Raji (cell line): Measurements from ENCODE around the gene SLC30A7.

Experiments
- POLR2A ChIP-seq: IDR thresholded peaks from 2 replicates; pipeline ENCODE4 v1.6.1; 2011; ENCODE audit warnings: low read depth, low read length, control low read depth; ENCODE audit not compliant: insufficient read depth

SLC30A7 gene

DNA sequence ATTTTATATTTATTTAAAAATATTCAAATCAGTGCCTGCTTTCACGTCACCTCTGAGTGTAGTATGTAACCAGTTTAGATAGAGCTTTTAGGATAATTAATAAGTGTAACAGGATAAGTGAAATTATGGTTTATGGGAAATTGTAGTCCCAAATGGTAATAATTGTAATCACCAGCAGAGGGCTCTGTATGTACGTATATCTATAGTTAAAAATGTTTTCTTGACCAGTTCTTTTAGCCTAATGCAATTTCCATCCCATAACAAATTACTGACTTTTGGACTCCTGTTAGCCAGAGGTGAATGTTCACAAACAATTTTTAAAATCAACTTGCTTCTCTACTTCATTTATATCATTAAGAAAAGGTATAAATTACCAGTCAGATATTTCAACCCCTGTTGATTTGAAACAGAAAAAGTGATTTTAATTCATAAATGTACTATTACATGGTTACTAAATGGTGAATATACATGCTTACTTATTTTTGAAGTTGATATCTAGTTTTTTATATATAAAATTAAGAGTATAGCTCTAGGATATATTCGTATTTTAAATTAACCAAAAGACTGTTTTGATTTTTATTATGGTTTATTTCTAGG is 25.3 kb downstream of the SLC30A7 start:
- no peak for TF ChIP-seq POLR2A

DNA sequence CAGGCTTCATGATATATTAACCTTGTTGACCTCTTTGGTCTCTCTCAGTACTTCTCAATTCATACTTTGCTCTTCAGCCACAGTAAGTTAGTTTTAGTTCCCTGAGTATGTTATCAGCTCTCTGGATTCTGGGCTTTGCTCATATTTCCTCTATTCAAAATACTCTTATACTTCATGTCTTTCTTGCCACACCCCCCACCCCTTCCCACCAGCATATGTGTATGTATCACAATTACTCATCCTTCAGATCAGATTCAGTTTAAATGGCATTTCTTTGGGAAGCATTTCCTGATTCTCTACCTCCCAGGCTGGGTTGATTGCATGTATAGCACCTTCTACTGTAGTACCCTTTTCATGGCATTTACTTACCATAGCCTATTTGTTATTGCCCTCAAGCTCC is 28.3 kb downstream of the SLC30A7 start:
- no peak for TF ChIP-seq POLR2A

DNA sequence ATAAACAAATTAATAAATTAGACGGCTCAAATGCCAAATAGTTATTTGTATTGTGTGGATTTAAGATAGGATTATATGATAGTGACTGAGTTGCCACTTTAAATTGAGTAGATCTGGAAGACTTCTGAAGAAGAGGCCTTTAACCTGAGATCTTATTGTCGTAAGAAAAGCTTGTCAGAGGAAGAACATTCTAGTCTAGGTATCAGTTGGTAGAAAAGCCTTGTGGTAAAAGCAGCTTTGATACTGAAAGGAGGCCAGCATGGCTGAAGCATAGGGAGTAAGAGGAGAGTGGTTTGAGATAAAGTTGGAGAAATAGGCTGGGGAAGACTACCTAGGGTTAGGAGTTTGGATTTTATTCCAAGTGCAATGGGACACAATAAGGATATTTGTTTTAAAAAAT is 29.1 kb downstream of the SLC30A7 start:
- TF ChIP-seq POLR2A, result no peak

DNA sequence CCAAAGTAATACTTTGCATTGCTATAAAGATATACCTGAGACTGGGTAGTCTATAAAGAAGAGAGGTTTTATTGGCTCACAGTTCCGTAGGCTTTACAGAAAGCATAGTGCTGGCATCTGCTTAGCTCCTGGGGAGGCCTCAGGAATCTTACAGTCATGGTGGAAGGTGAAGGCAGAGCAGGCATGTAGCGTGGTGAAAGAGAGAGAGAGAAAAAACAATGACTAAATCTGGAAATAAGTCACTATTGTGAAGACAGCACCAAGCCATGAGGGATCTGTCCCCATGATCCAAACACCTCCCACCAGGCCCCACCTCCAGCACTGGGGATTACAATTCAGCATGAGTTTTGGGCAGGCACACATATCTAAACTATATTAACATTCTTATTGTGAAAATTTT is 30.4 kb downstream of the SLC30A7 start:
- TF ChIP-seq POLR2A, result no peak

DNA sequence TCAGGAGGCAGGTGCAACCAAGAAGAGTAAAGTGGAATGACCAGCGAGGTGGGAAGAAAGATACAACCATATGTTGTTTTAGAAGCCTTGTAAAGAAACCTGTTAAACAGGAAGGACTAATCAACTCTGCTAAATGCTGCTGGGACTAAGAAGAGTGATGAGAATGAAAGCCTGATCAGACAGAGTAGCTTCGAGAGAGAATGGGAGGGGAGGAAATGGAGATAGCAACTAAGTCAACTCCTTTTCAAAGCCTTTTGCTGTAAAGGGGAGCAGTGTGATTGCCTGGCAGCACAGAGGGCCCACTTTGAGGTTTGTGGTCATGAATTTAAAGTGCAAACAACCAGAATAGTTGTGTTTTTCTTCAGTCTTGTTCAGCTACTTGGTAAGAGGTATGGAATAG is 31.4 kb downstream of the SLC30A7 start:
- no peak for TF ChIP-seq POLR2A

DNA sequence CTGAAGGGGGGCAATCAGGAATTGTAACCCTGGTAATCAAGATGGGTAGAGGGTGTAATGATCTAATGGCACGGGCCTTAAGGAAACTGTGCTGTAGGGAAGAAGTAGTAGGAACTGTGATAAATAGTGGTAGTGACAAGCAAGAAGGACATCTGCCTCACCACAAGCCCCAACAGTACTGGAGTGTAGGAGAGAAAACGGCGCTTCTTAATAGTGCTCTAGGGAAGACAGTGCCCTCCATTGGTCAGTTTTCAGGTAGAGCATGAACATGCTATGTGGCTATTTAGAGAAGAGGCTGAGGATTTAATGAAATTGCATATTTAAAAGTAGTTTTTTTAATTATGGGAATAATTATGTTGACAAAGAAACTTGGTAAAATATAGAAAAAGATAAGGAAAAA is 32.2 kb downstream of the SLC30A7 start:
- no peak for TF ChIP-seq POLR2A

DNA sequence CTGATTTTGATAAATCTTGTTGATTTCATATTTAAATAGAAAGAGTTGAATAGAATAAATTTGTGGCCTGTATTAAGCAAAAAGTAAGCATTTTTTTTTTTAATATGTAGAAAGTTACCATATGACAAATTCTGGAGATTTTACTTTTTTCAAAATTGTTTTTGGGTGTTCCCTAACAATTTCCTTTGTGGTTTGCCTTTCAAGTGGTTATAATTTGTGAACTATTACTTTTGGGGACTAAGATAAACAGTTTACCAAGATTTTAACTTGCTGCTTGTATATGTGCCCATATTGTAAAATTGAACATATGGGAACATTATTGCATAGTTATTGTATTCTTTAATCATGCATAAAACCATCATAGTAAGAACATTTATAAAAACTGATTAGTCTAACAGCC is 34.6 kb downstream of the SLC30A7 start:
- no peak for TF ChIP-seq POLR2A

DNA sequence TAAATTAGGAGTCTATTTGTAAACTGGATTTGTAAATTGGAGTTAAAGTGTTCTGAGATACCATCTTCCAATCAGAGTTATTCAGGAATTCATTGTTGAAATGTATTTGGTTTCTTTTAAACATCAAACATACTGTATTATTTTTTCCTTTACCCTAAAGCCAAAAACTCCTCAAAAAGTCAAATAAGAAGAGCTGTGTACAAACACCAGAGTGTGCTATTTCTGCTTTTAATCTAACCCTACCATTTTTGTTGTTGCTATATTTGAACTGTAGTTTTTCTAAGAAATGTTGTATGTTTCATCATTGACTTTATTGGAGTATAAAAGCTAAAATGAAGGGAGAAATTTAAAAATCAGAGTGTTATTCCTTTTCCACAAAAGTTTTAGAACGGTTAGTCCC is 35.8 kb downstream of the SLC30A7 start:
- no peak for TF ChIP-seq POLR2A

DNA sequence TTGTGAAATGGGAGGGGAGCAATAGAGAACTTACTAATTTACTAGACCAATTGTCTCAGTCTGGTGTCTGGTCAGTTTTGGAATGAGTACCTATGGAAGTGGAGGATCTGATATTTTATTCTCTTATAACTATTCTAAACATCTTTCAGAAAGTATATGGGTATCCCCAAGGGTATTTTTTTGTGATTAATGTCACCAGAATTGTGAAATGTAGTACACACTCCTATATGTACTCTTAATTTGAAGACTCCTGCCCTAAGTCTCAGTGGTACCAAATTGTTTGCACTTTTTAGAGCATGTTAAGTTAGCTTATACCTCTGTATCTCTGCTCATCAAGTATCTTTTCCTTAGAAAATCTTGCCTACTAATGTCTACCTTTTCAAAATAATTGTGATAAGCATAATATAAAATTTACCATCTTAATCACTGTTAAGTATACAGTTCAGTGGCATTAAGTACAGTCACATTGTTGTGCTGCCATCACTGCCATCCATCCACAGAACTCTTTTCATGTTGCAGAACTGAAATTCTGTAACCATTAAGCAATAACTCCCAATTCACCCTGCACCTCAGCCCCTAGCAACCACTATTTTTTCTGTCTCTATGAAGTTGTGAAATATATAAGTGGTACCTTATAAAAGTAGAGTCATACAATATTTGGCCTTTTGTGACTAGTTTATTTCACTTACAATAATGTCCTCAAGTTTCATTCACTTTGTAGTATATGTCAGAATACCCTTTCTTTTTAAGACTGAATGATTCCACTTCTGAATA is 40.5 kb downstream of the SLC30A7 start:
- no peak for TF ChIP-seq POLR2A

DNA sequence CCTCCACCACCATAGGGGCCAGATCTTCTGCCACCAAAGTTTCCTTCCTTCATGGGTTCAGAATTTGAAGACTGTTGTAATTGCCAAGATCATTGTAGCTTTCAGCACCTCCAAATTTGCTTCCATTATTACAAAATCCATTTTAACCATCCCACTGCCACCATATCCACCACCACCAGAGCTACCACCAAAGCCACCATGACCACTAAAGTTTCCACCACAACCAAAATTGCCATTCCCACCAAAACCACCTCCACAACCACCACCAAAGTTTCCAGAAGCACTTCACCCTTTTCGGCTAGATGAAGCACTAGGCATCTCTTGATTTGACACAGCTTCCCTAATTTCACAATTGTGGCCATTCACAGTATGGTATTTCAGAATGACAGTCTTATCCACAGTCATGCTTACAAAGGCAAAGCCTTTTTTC is 45.2 kb downstream of the SLC30A7 start:
- TF ChIP-seq POLR2A, result no peak

DNA sequence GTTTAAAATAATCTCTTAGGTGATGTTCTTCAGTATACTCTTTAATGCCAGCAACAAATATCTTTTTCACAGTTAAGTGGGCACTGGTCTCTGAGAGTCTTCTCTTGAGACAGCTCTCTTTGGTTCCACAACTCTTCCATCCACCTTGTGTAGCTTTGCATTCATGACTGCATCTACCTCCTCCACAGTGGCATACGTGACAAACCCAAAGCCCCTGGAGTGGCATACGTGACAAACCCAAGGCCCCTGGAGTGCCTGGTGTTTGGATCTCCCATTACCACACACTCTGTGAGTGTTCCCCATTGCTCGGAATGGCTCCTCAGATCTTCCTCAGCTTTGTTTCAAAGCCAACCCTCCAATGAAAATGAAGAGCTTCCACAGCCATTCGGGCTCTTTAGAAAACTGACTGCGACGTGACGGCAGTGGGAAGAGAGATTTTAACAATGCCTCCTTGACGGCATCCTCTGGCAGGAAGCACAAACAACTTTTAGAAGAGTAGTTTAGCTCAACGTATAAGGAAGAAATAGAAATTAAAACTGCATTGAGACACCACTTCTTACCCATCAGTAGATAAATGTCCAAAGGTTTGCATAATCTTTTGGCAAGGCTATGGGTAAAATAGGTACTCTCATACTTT is 45.8 kb downstream of the SLC30A7 start:
- TF ChIP-seq POLR2A, result no peak

DNA sequence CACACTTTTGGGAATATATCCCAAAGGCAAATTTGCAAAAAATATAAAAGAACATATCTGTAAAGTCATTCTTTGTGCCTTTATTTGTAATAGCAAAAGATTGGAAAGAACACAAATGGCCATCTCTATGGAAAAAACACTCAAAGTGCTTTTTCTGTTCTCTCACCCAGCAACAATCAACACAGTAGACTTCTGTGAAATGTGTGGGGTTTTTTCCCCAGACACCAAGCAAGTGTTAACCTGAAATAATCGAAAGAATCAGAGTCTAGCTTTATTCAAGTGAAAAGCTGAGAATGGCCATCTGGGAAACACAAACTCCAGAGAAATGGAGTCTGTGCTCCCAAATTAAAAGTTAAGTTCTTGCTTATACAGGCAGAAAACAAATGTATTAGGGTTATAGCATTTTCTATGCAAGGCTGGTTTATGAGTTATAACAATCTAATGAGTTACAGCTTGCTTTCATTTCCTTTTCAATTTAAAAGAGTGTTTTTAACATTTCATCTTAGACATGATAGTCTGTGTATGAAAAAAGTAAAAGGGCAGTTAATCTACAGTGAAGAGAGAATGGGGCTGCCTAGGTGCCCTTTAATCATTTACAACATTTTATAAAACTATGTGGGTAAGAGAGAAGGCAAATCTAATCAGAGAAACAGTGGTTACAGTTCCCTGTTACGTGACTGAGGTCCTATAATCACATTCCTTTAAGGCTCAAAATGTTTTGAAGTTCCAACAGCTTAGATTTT is 46.6 kb downstream of the SLC30A7 start:
- no peak for TF ChIP-seq POLR2A

DNA sequence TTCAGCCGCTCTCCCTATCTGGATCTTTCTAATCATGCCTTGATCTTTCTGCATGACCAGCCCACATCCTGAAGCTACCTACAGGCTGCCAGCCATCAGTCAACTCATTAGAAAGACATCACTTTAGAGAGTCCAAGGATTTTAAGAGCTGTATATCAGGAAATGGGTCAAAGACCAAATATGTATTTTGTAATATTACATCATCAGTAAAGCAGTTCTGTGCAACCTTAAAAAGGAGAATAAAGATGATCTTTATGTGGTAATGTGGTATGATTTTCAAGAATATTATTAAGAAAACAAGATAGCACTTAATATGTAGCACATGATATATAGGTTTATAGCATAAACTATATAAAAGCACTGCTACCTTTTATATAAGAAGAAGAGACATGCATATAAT is 47.6 kb downstream of the SLC30A7 start:
- no peak for TF ChIP-seq POLR2A

DNA sequence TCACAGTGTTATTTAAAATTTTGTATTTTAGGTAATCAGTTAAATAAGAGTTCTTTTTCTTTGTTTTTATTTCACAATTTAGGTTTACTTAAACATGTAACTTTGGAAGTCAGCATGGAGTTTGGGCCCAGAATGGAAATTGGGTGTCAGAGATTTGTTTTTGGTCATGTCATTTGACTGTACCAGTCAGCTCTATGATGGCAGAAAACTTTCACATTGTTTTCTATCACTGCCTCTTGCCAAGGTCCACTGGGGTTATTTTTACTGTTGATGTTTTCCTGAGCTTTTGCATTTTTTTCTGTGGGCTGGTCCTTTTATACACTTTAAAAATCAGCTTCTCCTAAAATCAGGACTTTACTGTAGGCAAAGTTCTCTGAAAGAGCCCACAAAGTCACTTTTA is 54.4 kb downstream of the SLC30A7 start:
- TF ChIP-seq POLR2A, result no peak

DNA sequence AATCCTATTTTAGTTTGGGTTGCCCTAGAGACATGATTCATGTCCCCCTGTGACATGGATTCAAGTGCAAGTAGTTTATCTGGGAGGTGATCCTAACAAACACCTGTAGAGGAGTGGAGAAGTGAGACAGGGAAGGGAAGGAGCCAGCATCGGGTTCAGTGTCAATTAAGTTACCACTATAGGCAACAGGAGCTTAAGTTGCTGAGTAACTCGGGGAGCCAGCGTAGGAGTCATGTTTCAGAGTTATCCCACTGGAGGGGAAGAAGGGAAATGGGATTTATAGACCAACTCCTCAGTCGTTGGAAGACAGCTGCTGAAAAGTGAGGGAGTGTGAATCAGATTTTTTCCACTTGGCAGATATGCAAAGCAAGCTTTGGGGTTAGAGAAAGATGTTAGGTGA is 54.9 kb downstream of the SLC30A7 start:
- no peak for TF ChIP-seq POLR2A
